ENCODE data around the gene TBC1D21.
A peak's percentile ranks its signal among the peaks of the same experiment; 100 is the strongest.

TBC1D21 gene

DNA sequence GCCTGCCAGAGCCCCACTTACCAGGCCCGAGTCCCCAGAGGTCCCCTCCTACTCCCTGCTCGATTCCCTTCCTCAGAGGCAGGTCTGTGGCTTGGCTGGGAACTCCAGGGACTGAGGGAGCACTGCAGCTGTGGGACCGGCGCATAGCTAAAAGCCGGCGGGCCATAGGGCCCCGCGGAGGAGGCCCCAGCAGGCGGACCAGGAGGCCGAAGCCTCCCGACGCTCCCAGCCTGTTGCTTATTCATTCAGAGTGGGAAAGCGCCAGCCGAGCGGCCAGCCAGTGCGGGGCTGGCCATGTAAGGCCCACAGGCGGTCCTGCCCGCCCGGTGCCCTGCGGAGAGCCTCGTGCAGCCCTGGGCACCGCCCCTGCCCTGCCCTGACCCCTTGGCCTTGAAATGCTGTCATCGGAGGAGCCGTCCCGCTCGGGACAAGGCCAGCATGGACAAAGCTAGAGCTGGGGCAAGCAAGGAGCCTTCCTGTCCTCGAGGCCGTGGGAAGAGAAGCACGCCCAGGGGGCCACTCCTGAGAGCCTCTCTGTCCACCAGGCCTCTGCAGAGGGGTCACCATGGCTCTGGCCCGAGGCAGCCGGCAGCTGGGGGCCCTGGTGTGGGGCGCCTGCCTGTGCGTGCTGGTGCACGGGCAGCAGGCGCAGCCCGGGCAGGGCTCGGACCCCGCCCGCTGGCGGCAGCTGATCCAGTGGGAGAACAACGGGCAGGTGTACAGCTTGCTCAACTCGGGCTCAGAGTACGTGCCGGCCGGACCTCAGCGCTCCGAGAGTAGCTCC lies 53.0 kb downstream of the TBC1D21 start, which contains the start of gene LOXL1 (continued):
- TF ChIP-seq KLF17 (tag by site-specific recombination; IDR thresholded peaks at IDR 0.05): peak; percentile 72
- no peak for TF ChIP-seq ZNF513 (tag by site-specific recombination; IDR thresholded peaks at IDR 0.05)
- TF ChIP-seq ZNF423 (tag by site-specific recombination; IDR thresholded peaks at IDR 0.05): peak; percentile 43; the same call in 1 of the 2 replicates
- no peak for TF ChIP-seq MYNN (tag by site-specific recombination; IDR thresholded peaks at IDR 0.05; ENCODE audit: borderline replicate concordance)
- TF ChIP-seq ZNF558 (tag by site-specific recombination; IDR thresholded peaks at IDR 0.05): no peak
- no peak for TF ChIP-seq ZNF155 (tag by site-specific recombination; IDR thresholded peaks at IDR 0.05)
- TF ChIP-seq, protein P1, sequence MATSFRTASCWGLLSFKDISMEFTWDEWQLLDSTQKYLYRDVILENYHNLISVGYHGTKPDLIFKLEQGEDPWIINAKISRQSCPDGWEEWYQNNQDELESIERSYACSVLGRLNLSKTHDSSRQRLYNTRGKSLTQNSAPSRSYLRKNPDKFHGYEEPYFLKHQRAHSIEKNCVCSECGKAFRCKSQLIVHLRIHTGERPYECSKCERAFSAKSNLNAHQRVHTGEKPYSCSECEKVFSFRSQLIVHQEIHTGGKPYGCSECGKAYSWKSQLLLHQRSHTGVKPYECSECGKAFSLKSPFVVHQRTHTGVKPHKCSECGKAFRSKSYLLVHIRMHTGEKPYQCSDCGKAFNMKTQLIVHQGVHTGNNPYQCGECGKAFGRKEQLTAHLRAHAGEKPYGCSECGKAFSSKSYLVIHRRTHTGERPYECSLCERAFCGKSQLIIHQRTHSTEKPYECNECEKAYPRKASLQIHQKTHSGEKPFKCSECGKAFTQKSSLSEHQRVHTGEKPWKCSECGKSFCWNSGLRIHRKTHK (tag by site-specific recombination; IDR thresholded peaks at IDR 0.05): no peak
- TF ChIP-seq ZNF76 (tag by site-specific recombination; IDR thresholded peaks at IDR 0.05; ENCODE audit: borderline replicate concordance, low read depth): peak; percentile 67; the same call in 1 of the 2 replicates
- no peak for TF ChIP-seq ZNF10 (tag by site-specific recombination; IDR thresholded peaks at IDR 0.05)
- no peak for TF ChIP-seq REPIN1 (tag by site-specific recombination; IDR thresholded peaks at IDR 0.05; ENCODE audit: low read depth)
- peak; percentile 79 for TF ChIP-seq IKZF3 (tag by site-specific recombination; IDR thresholded peaks at IDR 0.05)
- no peak for TF ChIP-seq HOXC10 (CRISPR knock-in tag; IDR thresholded peaks at IDR 0.05)
- TF ChIP-seq GFI1B (tag by site-specific recombination; IDR thresholded peaks at IDR 0.05): no peak
- peak; percentile 91 for TF ChIP-seq ZNF449 (tag by site-specific recombination; IDR thresholded peaks at IDR 0.05)
- no peak for TF ChIP-seq ZNF16 (tag by site-specific recombination; IDR thresholded peaks at IDR 0.05; ENCODE audit: low read depth)
- TF ChIP-seq, protein P2, sequence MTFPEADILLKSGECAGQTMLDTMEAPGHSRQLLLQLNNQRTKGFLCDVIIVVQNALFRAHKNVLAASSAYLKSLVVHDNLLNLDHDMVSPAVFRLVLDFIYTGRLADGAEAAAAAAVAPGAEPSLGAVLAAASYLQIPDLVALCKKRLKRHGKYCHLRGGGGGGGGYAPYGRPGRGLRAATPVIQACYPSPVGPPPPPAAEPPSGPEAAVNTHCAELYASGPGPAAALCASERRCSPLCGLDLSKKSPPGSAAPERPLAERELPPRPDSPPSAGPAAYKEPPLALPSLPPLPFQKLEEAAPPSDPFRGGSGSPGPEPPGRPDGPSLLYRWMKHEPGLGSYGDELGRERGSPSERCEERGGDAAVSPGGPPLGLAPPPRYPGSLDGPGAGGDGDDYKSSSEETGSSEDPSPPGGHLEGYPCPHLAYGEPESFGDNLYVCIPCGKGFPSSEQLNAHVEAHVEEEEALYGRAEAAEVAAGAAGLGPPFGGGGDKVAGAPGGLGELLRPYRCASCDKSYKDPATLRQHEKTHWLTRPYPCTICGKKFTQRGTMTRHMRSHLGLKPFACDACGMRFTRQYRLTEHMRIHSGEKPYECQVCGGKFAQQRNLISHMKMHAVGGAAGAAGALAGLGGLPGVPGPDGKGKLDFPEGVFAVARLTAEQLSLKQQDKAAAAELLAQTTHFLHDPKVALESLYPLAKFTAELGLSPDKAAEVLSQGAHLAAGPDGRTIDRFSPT (tag by site-specific recombination; IDR thresholded peaks at IDR 0.05): peak; percentile 79
- no peak for TF ChIP-seq ZNF571 (tag by site-specific recombination; IDR thresholded peaks at IDR 0.05)
- TF ChIP-seq SP3 (tag by site-specific recombination; IDR thresholded peaks at IDR 0.05): 0 out of 2 replicates have a peak, but pooled peaks have one; percentile 11
- no peak for TF ChIP-seq ZNF169 (tag by site-specific recombination; IDR thresholded peaks at IDR 0.05)
- peak; percentile 94 for TF ChIP-seq ZFP69B (tag by site-specific recombination; IDR thresholded peaks at IDR 0.05)
- no peak for TF ChIP-seq ZNF266 (tag by site-specific recombination; IDR thresholded peaks at IDR 0.05; ENCODE audit: low read depth)
- no peak for TF ChIP-seq HOXD13 (CRISPR knock-in tag; IDR thresholded peaks at IDR 0.05; ENCODE audit: borderline replicate concordance)
- TF ChIP-seq ZNF560 (tag by site-specific recombination; IDR thresholded peaks at IDR 0.05; ENCODE audit: borderline replicate concordance): no peak
- peak; percentile 66 for TF ChIP-seq KLF8 (tag by site-specific recombination; IDR thresholded peaks at IDR 0.05)
- no peak for TF ChIP-seq ZNF175 (tag by site-specific recombination; IDR thresholded peaks at IDR 0.05)
- TF ChIP-seq ZNF24 (tag by site-specific recombination; IDR thresholded peaks at IDR 0.05): peak; percentile 53
- no peak for TF ChIP-seq ZNF202 (tag by site-specific recombination; IDR thresholded peaks at IDR 0.05; ENCODE audit: borderline replicate concordance)
- TF ChIP-seq, protein P3, sequence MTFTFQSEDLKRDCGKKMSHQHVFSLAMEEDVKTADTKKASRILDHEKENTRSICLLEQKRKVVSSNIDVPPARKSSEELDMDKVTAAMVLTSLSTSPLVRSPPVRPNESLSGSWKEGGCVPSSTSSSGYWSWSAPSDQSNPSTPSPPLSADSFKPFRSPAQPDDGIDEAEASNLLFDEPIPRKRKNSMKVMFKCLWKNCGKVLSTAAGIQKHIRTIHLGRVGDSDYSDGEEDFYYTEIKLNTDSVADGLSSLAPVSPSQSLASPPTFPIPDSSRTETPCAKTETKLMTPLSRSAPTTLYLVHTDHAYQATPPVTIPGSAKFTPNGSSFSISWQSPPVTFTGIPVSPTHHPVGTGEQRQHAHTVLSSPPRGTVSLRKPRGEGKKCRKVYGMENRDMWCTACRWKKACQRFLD (tag by site-specific recombination; IDR thresholded peaks at IDR 0.05): no peak
- peak; percentile 44 for TF ChIP-seq SP2 (tag by site-specific recombination; IDR thresholded peaks at IDR 0.05)
- no peak for TF ChIP-seq TRIM28 (IDR thresholded peaks at IDR 0.05; ENCODE audit: borderline replicate concordance, low read length)
- TF ChIP-seq ZNF600 (tag by site-specific recombination; IDR thresholded peaks at IDR 0.05): peak; percentile 86
- TF ChIP-seq ZNF140 (tag by site-specific recombination; IDR thresholded peaks at IDR 0.05): no peak
- TF ChIP-seq ZNF830 (tag by site-specific recombination; IDR thresholded peaks at IDR 0.05; ENCODE audit: low read depth): no peak

Data from HEK293 (cell line).